ENCODE measurements around the gene CFB.

The CFB gene

GRCh38 chr6:31948306-31948705 is 2.4 kb downstream of the CFB start:
- no peak for DNase-seq (ENCODE audit: low spot score)

- DNase-seq (ENCODE audit: low spot score), result no peak
Measured at GRCh38 chr6:31948753-31949413, 3.0 kb downstream of the CFB start.

- no peak for DNase-seq (ENCODE audit: low spot score)
Measured at GRCh38 chr6:31949926-31950548, 4.1 kb downstream of the CFB start.

GRCh38 chr6:31952140-31952805 is 6.4 kb downstream of the CFB start:
- DNase-seq (ENCODE audit: low spot score), result peak; percentile 30

GRCh38 chr6:31952890-31953289 is 7.0 kb downstream of the CFB start:
- no peak for DNase-seq (ENCODE audit: low spot score)

GRCh38 chr6:31954511-31954910 is 8.6 kb downstream of the CFB start:
- no peak for DNase-seq (ENCODE audit: low spot score)

- DNase-seq (ENCODE audit: low spot score), result no peak
Measured at GRCh38 chr6:31956796-31957195, 10.9 kb downstream of the CFB start.

- no peak for DNase-seq (ENCODE audit: low spot score)
Measured at GRCh38 chr6:31958412-31958740, 12.5 kb downstream of the CFB start.

- DNase-seq (ENCODE audit: low spot score), result peak; percentile 98
Measured at GRCh38 chr6:31958741-31959739, 13.1 kb downstream of the CFB start, which contains the start of the genes NELFE and SKIC2. TSS of gene NELFE (minus strand) at chr6:31958971. CDS start at chr6:31958446, 525 bp downstream. TSS of gene SKIC2 (plus strand) at chr6:31959175. CDS start at chr6:31959193, 18 bp downstream.

- no peak for DNase-seq (ENCODE audit: low spot score)
Measured at GRCh38 chr6:31961616-31962015, 15.7 kb downstream of the CFB start.

- DNase-seq (ENCODE audit: low spot score), result no peak
Measured at GRCh38 chr6:31963921-31964320, 18.0 kb downstream of the CFB start.

GRCh38 chr6:31965700-31966099 is 19.8 kb downstream of the CFB start:
- no peak for DNase-seq (ENCODE audit: low spot score)

- DNase-seq (ENCODE audit: low spot score), result no peak
Measured at GRCh38 chr6:31966506-31966905, 20.6 kb downstream of the CFB start.

- no peak for DNase-seq (ENCODE audit: low spot score)
Measured at GRCh38 chr6:31966997-31967925, 21.4 kb downstream of the CFB start.

GRCh38 chr6:31967926-31968320 is 22.0 kb downstream of the CFB start:
- DNase-seq (ENCODE audit: low spot score), result no peak

- DNase-seq (ENCODE audit: low spot score), result no peak
Measured at GRCh38 chr6:31968326-31968725, 22.4 kb downstream of the CFB start.

GRCh38 chr6:31968791-31969711 is 23.2 kb downstream of the CFB start:
- DNase-seq (ENCODE audit: low spot score), result no peak

GRCh38 chr6:31969712-31970603 is 24.1 kb downstream of the CFB start:
- DNase-seq (ENCODE audit: low spot score), result no peak

All from CD4-positive, alpha-beta T cell treated with Interleukin-15 for 4 hours (primary cell).